Muscle layer of duodenum (tissue), 2 donors: ENCODE data around the gene ATN1.

ENCODE experiments used
- H3K27ac ChIP-seq: one replicate; pipeline ENCODE4 v1.7.0; 2013; ENCODE audit warnings: mild to moderate bottlenecking, low read length
- H3K27me3 ChIP-seq: one replicate; pipeline ENCODE4 v1.7.0; 2013; ENCODE audit warnings: low read depth, mild to moderate bottlenecking, control low read depth, low read length
- H3K36me3 ChIP-seq, 2 donors: one replicate each; pipeline ENCODE4 v1.7.0; 2013; ENCODE audit warnings: low read length in 2 of 2, control low read depth in 1 of 2, mild to moderate bottlenecking in 1 of 2; ENCODE audit not compliant: insufficient read depth in 2 of 2, control insufficient read depth in 1 of 2
- H3K4me1 ChIP-seq, 2 donors: one replicate each; pipeline ENCODE4 v1.7.0; 2013; ENCODE audit warnings: low read length in 2 of 2, mild to moderate bottlenecking in 2 of 2, control low read depth in 1 of 2, moderate library complexity in 1 of 2; ENCODE audit not compliant: insufficient read depth in 2 of 2, control insufficient read depth in 1 of 2
- H3K4me3 ChIP-seq, 2 donors: one replicate each; pipeline ENCODE4 v1.7.0; 2013; ENCODE audit warnings: low read length in 2 of 2, low read depth in 1 of 2, mild to moderate bottlenecking in 1 of 2
- H3K9me3 ChIP-seq, 2 donors: one replicate each; pipeline ENCODE4 v1.7.0; 2013; ENCODE audit warnings: low read length in 2 of 2, control low read depth in 1 of 2, mild to moderate bottlenecking in 1 of 2; ENCODE audit not compliant: control insufficient read depth in 1 of 2
- donor health status: healthy.

The ATN1 gene

DNA sequence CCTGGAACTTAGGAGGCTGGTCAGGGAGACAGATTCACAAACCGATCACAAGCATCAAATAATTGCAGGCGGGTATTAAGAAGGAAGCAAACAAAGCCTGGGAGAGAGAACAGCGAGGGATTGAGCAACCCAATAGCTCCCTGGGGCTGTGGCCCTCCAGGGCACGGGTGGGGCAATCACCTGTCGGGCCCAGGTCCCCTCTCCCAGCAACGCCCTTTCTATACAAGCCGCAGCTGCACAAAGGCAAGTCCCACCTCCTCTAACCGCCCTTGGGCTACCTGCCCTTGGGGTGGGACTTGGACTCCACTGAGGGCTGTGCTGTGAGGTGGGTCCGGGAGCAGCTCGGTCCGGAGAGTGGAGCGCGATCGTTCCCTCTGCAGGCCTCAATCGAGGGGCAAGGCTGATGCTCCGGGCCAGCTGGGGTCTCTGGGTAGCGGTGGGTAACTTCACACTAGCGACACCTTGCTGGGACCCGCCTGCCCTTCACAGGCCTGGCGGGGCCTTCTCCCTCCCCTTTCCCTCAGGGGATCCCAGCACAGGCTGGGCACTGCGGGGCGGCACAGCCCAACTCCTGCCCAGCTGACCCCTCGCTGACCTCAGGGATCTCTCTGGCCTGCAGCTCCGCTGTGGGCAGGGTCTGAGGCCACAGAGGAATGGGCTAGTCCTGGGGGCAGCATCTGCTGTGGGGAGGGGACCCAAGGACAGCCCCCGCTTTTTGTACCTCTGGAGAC, 34.7 kb downstream of the ATN1 start:
- Histone ChIP-seq H3K27ac (peak overlapping the region; percentile 81), H3K4me3 (peak overlapping the region in 1 of 2 donors; percentile 21), H3K36me3 (peaks cover 22 to 24% of the 10 kb centered on the region in 2 donors), H3K9me3 (no peaks in the 10 kb centered on the region), H3K4me1 (peaks cover 14 to 43% of the 10 kb centered on the region in 2 donors), H3K27me3 (no peaks in the 10 kb centered on the region)

DNA sequence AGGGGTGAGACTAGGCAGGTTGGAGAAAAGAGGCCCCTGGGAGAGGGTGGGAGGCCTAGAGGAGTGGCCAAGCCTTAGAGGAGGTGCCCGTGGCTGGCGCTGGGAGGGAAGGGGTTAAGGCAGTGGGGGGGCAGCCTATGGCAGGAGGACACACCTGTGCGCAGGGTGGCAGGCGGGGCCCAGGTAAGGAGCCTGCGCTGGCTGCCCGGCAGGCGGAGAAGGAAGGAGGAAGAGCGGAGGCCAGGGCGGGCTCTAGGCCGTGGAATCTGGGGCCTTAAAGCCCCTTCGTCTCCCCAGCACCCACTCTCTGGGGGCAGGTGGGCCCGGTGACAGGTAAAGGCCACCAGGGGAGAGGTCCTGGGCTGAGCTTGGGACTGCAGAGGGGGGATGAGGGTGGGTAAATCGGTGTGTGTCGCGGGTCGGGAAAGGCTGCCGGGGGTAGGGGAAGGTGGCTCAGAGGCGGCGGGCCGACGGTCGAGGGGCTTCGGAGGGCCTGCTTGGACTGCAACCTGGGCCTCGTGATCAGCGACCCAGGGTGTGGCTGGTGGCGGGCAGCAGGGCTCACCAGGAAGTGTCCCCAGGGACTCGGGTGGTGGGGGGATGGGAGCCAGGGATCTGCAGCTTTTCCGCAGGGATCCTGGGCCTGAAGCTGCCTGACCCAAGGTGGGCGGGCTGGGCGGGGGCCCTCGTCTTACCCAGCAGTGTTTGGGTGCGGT, 35.4 kb downstream of the ATN1 start:
- no peaks in the 10 kb centered on the region for H3K27me3 ChIP-seq
- peaks cover 30 to 31% of the 10 kb centered on the region in 2 donors for H3K36me3 ChIP-seq
- H3K9me3 ChIP-seq: no peaks in the 10 kb centered on the region
- H3K4me1 ChIP-seq: peaks cover 14 to 37% of the 10 kb centered on the region in 2 donors
- peak overlapping the region; percentile 84 for H3K27ac ChIP-seq
- peak overlapping the region in 1 of 2 donors; percentile 21 for H3K4me3 ChIP-seq

DNA sequence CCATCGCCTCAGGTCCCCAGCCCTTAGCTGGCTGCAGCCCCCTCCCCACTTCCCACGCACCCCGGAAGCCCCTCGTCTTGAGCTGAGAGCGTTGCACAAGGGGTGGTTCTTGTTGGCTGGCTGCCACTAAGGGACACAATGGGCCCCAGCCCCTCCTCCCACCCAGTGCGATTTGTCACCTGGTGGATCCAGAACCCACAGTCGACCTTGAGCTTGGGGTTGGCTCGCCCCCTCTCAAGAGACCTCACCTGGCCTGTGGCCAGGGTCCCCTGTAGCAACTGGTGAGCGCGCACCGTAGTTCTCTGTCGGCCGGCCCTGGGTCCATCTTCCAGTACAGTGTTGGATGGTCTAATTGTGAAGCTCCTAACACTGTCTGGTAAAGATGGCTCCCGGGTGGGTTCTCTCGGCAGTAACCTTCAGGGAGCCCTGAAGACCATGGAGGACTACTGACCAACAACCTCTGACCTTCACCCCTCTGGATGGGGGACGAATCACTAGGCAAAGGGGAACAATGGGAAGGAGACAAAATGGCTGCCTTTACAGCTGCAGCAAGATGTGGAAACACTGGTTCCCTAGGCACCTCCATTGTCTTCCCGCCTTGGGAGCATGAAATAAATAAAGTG, 36.1 kb downstream of the ATN1 start:
- Histone ChIP-seq H3K4me3 (peak overlapping the region in 1 of 2 donors; percentile 54), H3K27me3 (no peaks in the 10 kb centered on the region), H3K36me3 (peaks cover 34 to 38% of the 10 kb centered on the region in 2 donors), H3K27ac (peak overlapping the region; percentile 84), H3K4me1 (peaks cover 12 to 44% of the 10 kb centered on the region in 2 donors), H3K9me3 (no peaks in the 10 kb centered on the region)

DNA sequence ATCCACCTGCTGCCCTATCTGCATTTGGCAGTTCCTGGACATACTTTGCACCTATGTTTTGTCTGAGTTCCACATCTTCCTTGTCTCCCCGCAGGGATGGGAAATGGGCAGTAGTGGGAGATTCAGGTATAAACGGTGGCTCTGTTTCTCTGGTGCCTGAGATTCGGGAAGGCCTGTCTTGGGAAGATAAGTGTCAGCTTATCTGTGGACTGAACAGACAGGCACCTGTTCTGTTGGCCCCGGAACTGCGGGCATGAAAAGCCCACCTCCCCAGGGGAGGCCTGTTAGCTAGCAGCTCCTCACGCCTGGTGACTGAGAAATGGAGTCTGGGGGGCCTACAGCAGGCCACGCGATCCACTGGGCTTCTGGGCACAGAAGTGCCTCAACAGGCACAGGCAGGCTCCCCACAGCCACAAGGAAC, 36.9 kb downstream of the ATN1 start:
- Histone ChIP-seq H3K9me3 (no peaks in the 10 kb centered on the region), H3K27ac (peak overlapping the region; percentile 84), H3K4me3 (peak overlapping the region in 1 of 2 donors; percentile 54), H3K27me3 (no peaks in the 10 kb centered on the region), H3K36me3 (peaks cover 34 to 42% of the 10 kb centered on the region in 2 donors), H3K4me1 (peaks cover 18 to 52% of the 10 kb centered on the region in 2 donors)

DNA sequence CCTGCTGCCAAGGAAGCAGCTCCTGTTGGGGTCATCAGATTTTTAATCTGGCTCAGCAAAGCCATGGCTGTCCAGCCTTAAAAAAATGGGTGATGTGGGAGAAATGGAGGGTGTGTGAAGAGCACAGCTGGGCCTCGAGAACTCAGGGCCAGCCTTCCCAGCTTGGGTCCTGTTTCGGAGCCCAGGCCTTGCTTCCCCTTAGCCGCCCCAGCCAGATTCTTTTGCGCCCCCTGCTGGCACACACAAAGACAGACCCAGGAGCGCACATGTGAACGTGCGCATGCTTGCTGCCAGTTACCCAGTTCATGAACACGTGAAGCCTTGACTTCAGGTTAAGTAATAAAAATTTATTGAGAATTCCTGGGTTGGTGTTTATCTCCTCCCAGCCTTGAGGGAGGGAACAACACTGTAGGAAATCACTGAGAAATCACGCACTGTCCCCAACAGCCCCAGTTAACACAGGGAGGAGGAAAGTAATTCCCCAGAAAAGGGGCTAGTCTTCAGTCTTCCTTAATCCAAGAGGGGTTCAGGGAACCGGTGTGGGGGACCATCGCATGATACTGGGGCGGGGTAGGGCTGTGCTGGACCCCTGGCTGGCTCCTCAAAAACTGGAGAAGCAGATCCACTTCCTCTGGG, 37.4 kb downstream of the ATN1 start:
- Histone ChIP-seq H3K4me3 (peak overlapping the region in 1 of 2 donors; percentile 54), H3K27me3 (no peaks in the 10 kb centered on the region), H3K9me3 (no peaks in the 10 kb centered on the region), H3K4me1 (peaks cover 18 to 57% of the 10 kb centered on the region in 2 donors), H3K36me3 (peaks cover 34 to 42% of the 10 kb centered on the region in 2 donors), H3K27ac (peak overlapping the region; percentile 84)

DNA sequence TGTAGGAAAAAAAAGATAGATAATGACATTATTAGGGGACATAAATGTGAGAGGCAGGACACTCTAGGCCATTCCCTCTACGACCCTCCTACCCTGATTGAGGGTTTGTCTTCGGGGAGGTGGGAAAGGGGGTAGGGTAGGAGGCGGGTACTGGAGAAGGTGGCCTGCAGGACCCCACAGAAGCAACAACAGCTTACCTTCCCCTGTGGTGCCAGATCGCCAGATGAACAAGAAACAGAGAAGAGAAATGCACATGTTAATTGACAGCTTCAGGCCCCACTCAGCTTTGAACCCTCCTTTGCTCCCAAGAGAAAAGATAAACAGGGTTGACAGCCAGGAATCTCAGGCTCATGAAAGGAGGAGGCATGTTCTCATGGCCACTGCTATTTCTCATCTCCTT, 38.0 kb downstream of the ATN1 start:
- no peaks in the 10 kb centered on the region for H3K9me3 ChIP-seq
- peaks cover 18 to 51% of the 10 kb centered on the region in 2 donors for H3K4me1 ChIP-seq
- no peak overlapping the region for H3K4me3 ChIP-seq
- H3K27ac ChIP-seq: no peak overlapping the region
- peaks cover 34 to 42% of the 10 kb centered on the region in 2 donors for H3K36me3 ChIP-seq
- no peaks in the 10 kb centered on the region for H3K27me3 ChIP-seq

DNA sequence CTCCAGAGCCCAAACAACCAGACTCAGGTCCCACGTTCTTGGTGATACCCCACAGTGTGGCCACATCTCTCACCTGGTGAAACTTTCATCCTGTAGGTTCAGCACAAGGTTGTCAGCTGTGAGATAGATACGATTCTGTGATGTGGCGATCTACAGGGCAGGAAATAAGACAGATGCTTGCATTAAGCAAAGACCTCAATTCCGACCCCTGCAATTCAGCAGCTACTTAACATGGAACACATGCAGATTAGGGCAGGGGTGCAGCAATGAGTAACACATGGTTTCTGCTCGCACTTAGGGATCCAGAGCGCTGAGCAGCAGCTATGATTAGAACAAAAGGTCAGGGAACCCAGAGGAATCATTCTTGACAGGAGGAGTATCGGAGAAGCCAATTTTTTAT, 38.6 kb downstream of the ATN1 start:
- no peaks in the 10 kb centered on the region for H3K27me3 ChIP-seq
- no peaks in the 10 kb centered on the region for H3K9me3 ChIP-seq
- no peak overlapping the region for H3K4me3 ChIP-seq
- no peak overlapping the region for H3K27ac ChIP-seq
- peaks cover 34 to 42% of the 10 kb centered on the region in 2 donors for H3K36me3 ChIP-seq
- peaks cover 12 to 47% of the 10 kb centered on the region in 2 donors for H3K4me1 ChIP-seq

DNA sequence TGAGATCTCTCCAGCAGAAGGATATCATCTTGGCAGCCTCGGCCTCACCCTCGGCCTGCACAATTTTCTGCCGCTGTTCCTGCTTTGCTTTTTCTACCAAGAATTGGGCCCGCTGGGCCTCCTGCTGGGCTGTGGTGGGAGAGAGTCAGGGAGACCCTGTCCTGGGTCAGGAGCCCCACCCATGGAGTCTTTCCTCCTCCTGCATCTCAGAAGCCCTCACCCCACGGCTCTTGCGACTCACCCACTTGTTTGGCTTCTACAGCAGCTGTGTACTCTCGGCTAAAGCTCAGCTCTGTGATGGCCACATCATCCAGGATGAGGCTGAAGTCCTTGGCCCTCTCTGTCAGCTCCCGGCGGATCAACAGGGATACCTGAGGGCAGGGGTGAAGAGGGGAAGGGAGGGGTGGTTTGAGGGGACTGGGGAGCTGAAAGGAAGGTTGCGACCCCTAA, 39.9 kb downstream of the ATN1 start:
- H3K27ac ChIP-seq: no peak overlapping the region
- H3K4me3 ChIP-seq: no peak overlapping the region
- H3K27me3 ChIP-seq: no peaks in the 10 kb centered on the region
- H3K9me3 ChIP-seq: no peaks in the 10 kb centered on the region
- H3K36me3 ChIP-seq: peaks cover 34 to 42% of the 10 kb centered on the region in 2 donors
- peaks cover 14 to 42% of the 10 kb centered on the region in 2 donors for H3K4me1 ChIP-seq

DNA sequence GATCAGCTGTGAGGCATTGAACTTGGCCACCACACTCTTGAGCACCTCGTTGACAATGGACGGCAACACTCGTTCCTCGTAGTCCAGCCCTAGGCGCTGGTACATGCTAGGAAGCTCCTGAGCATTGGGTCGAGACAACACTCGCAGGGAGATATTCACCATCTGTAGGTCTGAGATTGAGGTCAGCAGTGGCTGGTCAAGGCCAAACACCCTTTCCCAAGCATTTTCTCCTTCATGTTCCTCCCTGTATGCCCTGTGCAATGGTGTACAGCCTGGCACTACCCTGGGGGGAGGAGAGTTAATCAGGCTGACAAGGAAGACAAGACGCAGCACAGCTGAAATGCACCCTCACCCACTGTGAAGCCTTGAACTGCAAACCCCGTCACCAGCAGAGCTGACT, 40.7 kb downstream of the ATN1 start:
- Histone ChIP-seq H3K36me3 (peaks cover 34 to 42% of the 10 kb centered on the region in 2 donors), H3K9me3 (no peaks in the 10 kb centered on the region), H3K27ac (no peak overlapping the region), H3K27me3 (no peaks in the 10 kb centered on the region), H3K4me1 (peaks cover 14 to 41% of the 10 kb centered on the region in 2 donors), H3K4me3 (peak overlapping the region in 1 of 2 donors; percentile 82)

DNA sequence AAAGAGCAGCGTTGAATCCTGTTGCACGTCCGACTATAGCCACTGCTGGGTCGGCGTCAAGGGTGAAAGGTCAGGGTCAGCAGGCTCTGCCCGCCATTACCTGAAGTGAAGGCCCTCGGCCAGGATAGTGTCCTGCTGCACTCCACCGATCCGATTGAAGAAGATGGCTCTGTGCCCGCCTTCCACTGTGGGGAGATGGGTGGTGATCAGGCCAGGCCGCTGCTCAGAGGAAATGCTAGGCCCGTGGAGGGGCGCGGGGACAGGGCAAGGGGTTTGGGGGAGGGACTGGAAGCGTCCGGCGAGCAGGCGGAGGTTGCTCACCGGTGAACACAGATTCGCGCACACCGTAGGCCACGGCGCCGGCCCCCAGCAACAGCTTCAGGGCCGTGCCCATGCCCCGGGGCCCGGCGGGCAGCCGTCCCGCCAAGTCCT, 42.4 kb downstream of the ATN1 start:
- Histone ChIP-seq H3K36me3 (peaks cover 43 to 54% of the 10 kb centered on the region in 2 donors), H3K4me3 (peak overlapping the region; percentile 82 to 100), H3K27me3 (no peaks in the 10 kb centered on the region), H3K4me1 (peaks cover 14 to 30% of the 10 kb centered on the region in 2 donors), H3K27ac (peak overlapping the region; percentile 97), H3K9me3 (no peaks in the 10 kb centered on the region)
